Esophagus muscularis mucosa (tissue), 3 donors: ENCODE measurements around the gene KCNJ6.

Source experiments
- POLR2A ChIP-seq: fragments of 450-650 bp; IDR thresholded peaks from one replicate; pipeline ENCODE4 v1.6.1; 2017; ENCODE audit warnings: antibody characterized with exemption, moderate library complexity, mild to moderate bottlenecking, low read depth
- POLR2AphosphoS5 ChIP-seq, 2 donors: sonication (generic); formaldehyde crosslinking; IDR thresholded peaks; one replicate each; pipeline ENCODE4 v1.6.1; 2017; ENCODE audit warnings: antibody characterized with exemption in 2 of 2
- TF ChIP-seq, protein P1 (sequence below), 3 experiments: fragments of 200-600 bp in 2 of 3; fragments of 450-650 bp in 1 of 3; sonication (generic) in 2 of 3; IDR thresholded peaks; one replicate each; pipeline ENCODE4 v1.5.1; 2017 to 2019; ENCODE audit warnings: antibody characterized with exemption in 3 of 3, mild to moderate bottlenecking in 2 of 3, moderate library complexity in 1 of 3

DNA sequence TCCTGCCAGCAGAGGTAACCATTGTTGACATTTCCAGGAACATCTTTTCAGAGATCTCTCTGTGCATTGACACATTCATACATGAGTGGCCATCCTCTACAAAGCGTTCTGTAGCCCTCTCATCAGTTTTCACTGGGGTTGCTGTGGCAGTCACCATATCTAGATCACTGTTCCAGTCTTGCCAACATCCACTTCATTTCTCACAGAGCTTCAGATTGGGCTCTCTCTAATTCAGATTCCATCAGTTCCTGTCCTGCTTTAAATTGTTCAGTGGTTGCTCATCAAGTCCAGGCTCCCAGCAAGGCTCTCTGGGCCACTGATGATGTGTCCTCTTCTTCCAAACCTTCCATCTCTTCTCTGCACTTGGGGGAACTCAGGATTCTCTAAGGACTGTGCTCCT lies 173.7 kb downstream of the KCNJ6 start:
- TF ChIP-seq POLR2A (no peak), POLR2AphosphoS5 (IDR thresholded peaks at IDR 0.05) (no peak)
- TF ChIP-seq, protein P1, sequence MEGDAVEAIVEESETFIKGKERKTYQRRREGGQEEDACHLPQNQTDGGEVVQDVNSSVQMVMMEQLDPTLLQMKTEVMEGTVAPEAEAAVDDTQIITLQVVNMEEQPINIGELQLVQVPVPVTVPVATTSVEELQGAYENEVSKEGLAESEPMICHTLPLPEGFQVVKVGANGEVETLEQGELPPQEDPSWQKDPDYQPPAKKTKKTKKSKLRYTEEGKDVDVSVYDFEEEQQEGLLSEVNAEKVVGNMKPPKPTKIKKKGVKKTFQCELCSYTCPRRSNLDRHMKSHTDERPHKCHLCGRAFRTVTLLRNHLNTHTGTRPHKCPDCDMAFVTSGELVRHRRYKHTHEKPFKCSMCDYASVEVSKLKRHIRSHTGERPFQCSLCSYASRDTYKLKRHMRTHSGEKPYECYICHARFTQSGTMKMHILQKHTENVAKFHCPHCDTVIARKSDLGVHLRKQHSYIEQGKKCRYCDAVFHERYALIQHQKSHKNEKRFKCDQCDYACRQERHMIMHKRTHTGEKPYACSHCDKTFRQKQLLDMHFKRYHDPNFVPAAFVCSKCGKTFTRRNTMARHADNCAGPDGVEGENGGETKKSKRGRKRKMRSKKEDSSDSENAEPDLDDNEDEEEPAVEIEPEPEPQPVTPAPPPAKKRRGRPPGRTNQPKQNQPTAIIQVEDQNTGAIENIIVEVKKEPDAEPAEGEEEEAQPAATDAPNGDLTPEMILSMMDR (IDR thresholded peaks at IDR 0.05): no peak
